Activated CD4-positive, alpha-beta T cell treated with anti-CD3 and anti-CD28 coated beads, Interleukin-2, amount 50 U/mL, for 4 hours (primary cell): ENCODE results near the gene MYOF.
"Not testable (repeated sequence)": the region's sequence is repeated elsewhere in the genome, so short reads cannot be mapped to it uniquely, and the experiment has no call there.

ENCODE experiments used
- DNase-seq, 2 experiments: peaks; one replicate each; pipeline ENCODE4 v3.0.0-alpha.2; 2020

The MYOF gene

DNA sequence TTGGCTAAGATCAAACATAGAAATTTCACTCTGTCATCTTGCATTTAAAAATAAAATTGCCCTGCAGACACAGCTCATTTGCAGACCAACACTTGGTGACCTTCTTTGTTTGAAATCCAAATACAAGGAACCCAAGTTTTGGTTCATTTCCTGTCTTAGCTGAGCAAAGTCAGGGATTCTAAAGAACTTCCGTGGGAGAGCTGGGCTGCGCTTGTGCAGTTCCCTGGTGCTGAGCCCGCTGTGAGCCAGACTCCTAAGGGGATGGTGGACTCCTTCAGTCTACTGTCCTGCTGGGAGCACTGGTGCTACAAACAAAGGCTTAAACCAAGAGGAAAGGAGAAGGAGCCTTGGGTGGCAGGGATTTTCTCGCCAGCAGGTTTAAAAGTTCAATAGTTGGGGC is 60.0 kb downstream of the MYOF start:
- no peak for DNase-seq

DNA sequence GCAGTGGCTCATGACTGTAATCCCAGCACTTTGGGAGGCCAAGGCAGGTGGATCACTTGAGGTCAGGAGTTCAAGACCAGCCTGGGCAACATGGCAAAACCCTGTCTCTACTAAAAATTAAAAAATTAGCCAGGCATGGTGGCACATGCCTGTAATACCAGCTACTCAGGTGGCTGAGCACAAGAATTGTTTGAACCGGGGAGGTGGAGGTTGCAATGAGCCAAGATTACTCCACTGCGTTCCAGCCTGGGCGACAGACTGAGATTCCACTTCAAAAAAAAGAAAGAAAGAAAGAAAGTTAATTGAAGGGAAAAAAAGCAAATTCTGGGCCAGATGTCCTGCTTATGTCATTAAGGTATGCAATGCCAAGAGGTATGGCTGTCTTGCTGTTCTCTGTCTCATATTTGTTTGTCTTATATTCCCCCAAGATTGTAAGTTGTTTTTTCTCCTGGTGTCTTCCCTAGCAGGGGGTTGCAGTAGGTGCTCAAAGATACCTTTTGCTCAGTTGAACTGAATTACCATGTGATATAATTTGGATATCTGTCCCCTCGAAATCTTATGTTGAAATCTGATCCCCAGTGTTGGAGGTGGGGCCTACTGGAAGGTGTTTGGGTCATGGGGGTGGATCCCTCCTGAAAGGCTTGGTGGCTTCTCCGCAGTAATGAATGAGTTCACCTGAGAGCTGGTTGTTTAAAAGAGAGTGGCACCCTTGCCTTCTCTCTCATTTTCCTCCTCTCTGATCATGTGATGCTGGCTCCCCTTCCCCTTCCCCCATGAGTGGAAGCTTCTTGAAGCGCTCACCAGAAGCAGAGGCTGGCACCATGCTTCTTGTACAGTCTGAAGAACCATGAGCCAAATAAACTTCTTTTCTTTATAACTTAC is 60.9 kb downstream of the MYOF start:
- no peak for DNase-seq

DNA sequence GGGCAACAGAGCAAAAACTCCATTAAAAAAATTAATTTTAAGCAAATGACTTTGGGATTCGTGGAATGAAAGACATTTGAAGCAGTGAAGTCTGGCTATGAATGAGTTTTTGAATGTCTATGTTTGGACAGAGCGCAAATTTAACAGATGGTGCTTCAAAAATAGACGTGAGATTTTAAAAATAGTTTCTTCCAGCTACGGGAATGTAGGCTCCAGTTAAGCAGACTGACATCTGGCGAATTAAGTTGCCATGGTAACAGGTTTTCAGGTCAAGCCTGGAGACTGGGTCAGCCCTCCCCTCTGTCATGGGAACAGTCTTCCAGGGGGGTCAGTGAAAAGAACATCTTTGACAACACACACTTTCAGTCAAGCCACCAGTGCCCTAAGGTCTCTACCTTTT is 62.0 kb downstream of the MYOF start:
- DNase-seq: no peak

- DNase-seq: not testable (repeated sequence)
Observed at GRCh38 chr10:93419016-93419415, 63.1 kb downstream of the MYOF start.

GRCh38 chr10:93417921-93418320 is 64.2 kb downstream of the MYOF start:
- DNase-seq: no peak

GRCh38 chr10:93417266-93417665 is 64.9 kb downstream of the MYOF start:
- DNase-seq: no peak

GRCh38 chr10:93416824-93417223 is 65.3 kb downstream of the MYOF start:
- no peak for DNase-seq

DNA sequence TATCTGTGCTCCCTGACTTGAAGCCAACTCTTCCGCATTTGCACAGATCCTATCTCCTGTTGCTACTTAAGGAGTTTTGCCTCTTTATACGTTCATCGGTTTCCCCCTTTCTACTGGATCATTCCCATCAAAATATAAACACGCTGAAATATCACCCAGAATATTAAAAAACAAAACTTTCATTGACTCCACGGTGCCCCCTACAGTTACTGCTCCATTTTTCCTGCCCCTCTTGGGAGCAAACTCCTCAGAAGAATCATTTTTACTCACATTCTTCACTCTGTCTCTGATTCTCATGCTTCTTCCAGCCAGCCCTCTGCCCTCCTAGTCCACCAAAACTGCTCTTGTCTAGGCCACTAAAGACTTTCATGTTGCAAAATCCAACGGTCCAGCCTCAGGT is 66.4 kb downstream of the MYOF start:
- no peak for DNase-seq

- no peak for DNase-seq
Observed at GRCh38 chr10:93413252-93413689, 68.9 kb downstream of the MYOF start.

DNA sequence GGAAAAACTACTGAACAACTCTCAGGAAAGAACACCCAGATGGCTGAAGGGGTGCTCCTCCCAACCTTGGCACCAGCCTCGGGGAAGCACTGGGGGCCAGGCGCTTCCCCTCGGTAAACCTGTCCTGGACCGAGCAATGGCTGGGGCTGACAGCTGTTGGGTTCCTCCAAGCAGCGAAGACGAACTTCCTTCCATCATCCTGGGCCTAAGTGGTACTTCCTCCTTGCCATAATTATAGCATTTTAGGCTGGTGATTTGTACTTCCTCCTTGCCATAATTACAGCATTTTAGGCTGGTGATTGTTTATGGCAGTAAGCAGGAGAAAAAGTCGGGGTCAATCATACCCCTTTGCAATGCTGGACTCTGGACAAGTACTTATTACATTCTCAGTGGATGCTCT is 69.3 kb downstream of the MYOF start:
- DNase-seq: no peak

DNA sequence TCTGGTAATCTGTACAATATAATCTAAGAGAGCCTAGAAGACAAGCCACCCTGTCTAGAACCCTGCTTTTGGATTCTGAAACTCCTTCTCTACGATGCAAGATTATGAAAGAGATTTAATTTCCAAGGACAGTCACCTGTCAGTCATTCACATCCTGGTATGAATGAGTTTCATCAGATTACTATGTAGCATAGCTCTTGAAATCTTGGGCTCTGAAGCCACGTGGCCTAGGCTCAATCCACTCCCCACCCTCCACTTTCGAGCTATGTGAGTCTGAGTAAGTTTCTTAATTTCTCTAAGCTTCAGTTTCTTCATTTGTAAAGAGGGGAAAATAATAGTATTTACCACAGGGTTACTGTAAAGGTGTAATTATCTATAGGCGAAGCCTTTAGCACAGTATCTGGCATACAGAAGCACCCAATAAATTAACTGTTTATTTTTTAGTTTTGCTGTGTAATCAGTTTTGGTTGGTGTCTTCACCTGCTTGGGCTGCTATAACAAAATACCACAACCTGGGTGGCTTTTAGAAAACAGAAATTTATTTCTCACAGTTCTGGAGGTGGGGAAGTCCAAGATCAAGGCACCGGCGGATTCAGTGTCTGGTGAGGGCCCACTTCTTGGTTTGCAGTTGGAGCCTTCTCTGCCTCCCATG is 71.3 kb downstream of the MYOF start:
- no peak for DNase-seq

GRCh38 chr10:93408783-93409182 is 73.4 kb downstream of the MYOF start:
- no peak for DNase-seq

- no peak for DNase-seq
Observed at GRCh38 chr10:93406364-93407145, 75.6 kb downstream of the MYOF start.

DNA sequence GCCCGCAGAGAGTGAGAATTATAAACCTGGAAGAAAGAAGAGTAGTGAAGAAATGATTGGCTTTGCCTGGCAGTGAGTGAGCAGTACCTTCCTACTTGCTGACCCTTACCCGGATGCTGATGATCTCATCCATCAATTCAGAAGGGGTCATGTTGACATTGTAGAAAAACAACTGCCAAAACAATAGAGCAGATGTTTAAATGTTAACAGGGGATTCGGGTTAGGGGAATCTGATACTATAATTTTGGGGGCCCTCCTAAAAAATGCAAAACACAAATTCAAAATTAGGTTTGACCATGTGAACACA is 78.1 kb downstream of the MYOF start:
- DNase-seq: no peak

- DNase-seq: no peak
Observed at GRCh38 chr10:93403152-93404047, 78.7 kb downstream of the MYOF start.

- DNase-seq: no peak
Observed at GRCh38 chr10:93402192-93402591, 79.9 kb downstream of the MYOF start.

- no peak for DNase-seq
Observed at GRCh38 chr10:93398528-93398927, 83.6 kb downstream of the MYOF start.

DNA sequence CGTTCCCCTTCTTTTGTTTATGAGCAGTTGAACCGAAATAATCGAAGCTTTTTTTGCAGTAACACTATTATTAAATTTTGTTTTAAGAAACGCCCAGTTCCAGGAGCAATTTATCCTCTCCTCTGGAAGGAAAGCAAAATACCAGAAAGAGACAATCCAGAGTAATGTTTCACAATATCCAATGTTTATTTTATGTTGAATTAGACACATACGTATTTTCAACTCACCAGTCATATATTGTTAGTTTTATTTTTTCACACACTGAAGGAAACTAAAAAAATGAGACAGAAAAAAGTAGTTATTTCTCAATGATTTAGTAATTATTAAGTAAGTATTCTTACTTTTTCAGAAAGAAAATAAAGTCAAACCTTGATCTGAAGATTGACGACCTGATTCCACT is 85.1 kb downstream of the MYOF start:
- DNase-seq: no peak

- no peak for DNase-seq
Observed at GRCh38 chr10:93393211-93393610, 88.9 kb downstream of the MYOF start.

DNA sequence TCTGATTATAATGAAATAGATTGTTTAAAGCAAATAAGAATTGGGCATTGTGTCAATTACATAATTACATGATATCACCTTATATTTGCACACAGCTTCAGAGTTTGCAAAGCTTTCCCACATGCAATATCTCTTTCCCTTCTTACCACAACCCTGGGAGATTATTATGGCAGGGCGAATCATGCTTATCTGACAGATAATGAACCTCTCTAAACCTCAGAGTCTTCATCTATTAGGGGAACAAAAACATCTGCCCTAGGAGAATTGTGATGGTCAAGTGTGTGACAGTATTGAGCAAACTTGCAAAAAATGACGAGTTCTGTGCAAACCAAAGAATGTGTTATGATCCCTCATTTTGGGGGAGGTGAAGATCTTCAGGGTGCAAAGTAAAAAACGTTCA is 90.0 kb downstream of the MYOF start:
- no peak for DNase-seq

DNA sequence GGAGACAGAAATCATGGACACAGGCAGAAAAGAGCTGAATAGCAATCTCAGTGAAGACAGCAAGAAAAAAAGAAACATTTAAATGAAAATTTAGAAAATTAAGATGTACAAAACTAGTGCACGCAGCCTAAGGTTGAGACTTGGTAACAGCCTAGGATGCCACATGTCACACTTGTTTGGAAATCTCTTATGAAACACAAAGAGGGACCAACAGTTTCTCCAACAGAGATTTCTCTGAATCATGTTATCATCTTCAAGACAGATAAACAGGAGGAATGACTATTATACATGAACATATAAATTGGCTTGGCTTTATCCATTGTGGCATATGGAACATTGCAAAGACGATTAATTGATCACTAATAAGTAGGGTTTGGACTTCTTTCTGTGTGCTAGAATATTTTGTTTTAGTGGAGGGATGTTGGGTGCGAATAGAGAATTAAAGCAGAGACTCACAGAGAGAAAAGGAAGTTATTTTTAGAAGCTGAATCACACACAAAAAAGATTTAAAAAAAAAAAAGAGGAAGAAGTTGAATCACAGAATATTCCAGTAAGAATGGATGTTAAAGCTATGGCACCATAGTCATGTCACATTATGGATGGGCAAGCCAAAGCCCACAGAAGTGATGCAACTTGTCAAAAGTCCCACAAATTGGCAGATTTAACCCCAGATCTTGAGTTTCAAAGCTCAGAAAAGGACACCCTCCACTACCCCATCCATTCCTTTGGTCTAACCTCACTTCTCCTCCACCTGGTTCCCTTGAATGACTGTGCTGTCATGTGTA is 91.6 kb downstream of the MYOF start:
- DNase-seq: no peak
